Activated CD8-positive, alpha-beta T cell treated with anti-CD3 and anti-CD28 coated beads, Interleukin-2, amount 10 ng/mL, durations not matched to agents 7 days and 5 days (primary cell): ENCODE measurements around the gene PRKAG1. TPM values are rescaled to one million over a fixed set of nuclear protein-coding genes. Genes with fewer than 3 reads are reported as not detected.

Source experiments
- total RNA-seq, 2 experiments: library from RNA; stranded (reverse); gene quantifications; one replicate each; pipeline ENCODE4 v1.2.3, GENCODE V29; 2021

The PRKAG1 gene
- total RNA-seq, 2 experiments from 2014 or later = 57.5 to 59.8 TPM

Other genes starting within 250 kb of the PRKAG1 start
- gene ADCY6, start 229.7 kb downstream of the PRKAG1 start, total RNA-seq = under 1 TPM; 0.18 to 0.37 TPM
- 10 to 100 TPM; 10.5 to 13.1 TPM for gene CACNB3, start 200.3 kb downstream of the PRKAG1 start, total RNA-seq
- gene DDX23, start 166.6 kb downstream of the PRKAG1 start, total RNA-seq = 100 to 1,000 TPM; 127 to 154 TPM
- 1 to 10 TPM; 1.4 to 2.5 TPM for gene RND1, start 152.9 kb downstream of the PRKAG1 start, total RNA-seq
- 10 to 100 TPM; 48.7 to 52.6 TPM for gene FKBP11, start 93.3 kb downstream of the PRKAG1 start, total RNA-seq
- gene ARF3, start 61.3 kb downstream of the PRKAG1 start, total RNA-seq = 100 to 1,000 TPM; 104 to 108 TPM
- 1 to 10 TPM; 2.4 to 3.2 TPM for gene WNT10B, start 47.0 kb downstream of the PRKAG1 start, total RNA-seq
- 1 to 10 TPM in 1 of 2 experiments, under 1 TPM in 1; 0.81 to 1.1 TPM for gene WNT1, start 40.5 kb downstream of the PRKAG1 start, total RNA-seq
- under 1 TPM; 0.39 to 0.42 TPM for gene DDN, start 19.4 kb downstream of the PRKAG1 start, total RNA-seq
- 100 to 1,000 TPM; 113 TPM for gene KMT2D, start 42.0 kb upstream of the PRKAG1 start, total RNA-seq
- gene RHEBL1, start 51.2 kb upstream of the PRKAG1 start, total RNA-seq = 1 to 10 TPM; 9.5 to 9.9 TPM
- under 1 TPM in 1 of 2 experiments, not detected in 1; 0.16 TPM for gene DHH, start 76.0 kb upstream of the PRKAG1 start, total RNA-seq
- 10 to 100 TPM; 35.8 to 37.8 TPM for gene LMBR1L, start 92.1 kb upstream of the PRKAG1 start, total RNA-seq
- gene TUBA1B, start 112.6 kb upstream of the PRKAG1 start, total RNA-seq = 1,000 to 10,000 TPM; 2,302 to 2,333 TPM
- 100 to 1,000 TPM; 117 to 120 TPM for gene TUBA1A, start 170.3 kb upstream of the PRKAG1 start, total RNA-seq
- gene TUBA1C, start 246.3 kb upstream of the PRKAG1 start, total RNA-seq = 100 to 1,000 TPM; 308 to 324 TPM